Activated naive CD8-positive, alpha-beta T cell treated with anti-CD3 and anti-CD28 coated beads, Interleukin-2, amount 10 ng/mL, durations not matched to agents 7 days and 5 days (primary cell): Measurements from ENCODE around the gene KLF3. TPM values are rescaled to one million over a fixed set of nuclear protein-coding genes. Genes with fewer than 3 reads are reported as not detected.

ENCODE experiments used
- ATAC-seq: fragments of 150-1000 bp; cut with Tn5 transposase; one replicate; pipeline ENCODE4 v1.10.0; 2021; ENCODE audit warnings: low read depth, moderate library complexity
- POLR2A ChIA-PET: fragments of 350-600 bp; sonication (Branson Sonifier 250); formaldehyde crosslinking; loops from one replicate; lab custom pipeline; 2021; ENCODE audit warnings: antibody characterized with exemption; lab: Charles Lee
- DNase-seq: peaks from one replicate; pipeline ENCODE4 v3.0.0; 2021
- H3K27ac Mint-ChIP-seq: one replicate; pipeline ENCODE4 v1.8.0; 2022; ENCODE audit warnings: mild to moderate bottlenecking, mixed read lengths
- H3K27me3 Mint-ChIP-seq: one replicate; pipeline ENCODE4 v1.8.0; 2022; ENCODE audit warnings: mild to moderate bottlenecking, moderate library complexity, mixed read lengths
- H3K36me3 Mint-ChIP-seq: one replicate; pipeline ENCODE4 v1.8.0; 2021; ENCODE audit warnings: mild to moderate bottlenecking, mixed read lengths
- H3K4me1 Mint-ChIP-seq: one replicate; pipeline ENCODE4 v1.8.0; 2021; ENCODE audit warnings: mixed read lengths
- H3K4me3 Mint-ChIP-seq: one replicate; pipeline ENCODE4 v1.8.0; 2022; ENCODE audit warnings: mild to moderate bottlenecking, moderate library complexity, mixed read lengths
- H3K9me3 Mint-ChIP-seq: one replicate; pipeline ENCODE4 v1.8.0; 2021; ENCODE audit warnings: mixed read lengths
- total RNA-seq, 2 experiments: library from RNA; stranded (reverse); gene quantifications; one replicate each; pipeline ENCODE4 v1.2.3, GENCODE V29; 2021

KLF3 gene
- total RNA-seq, 2 experiments from 2014 or later, result 37.8 to 44.1 TPM

DNA sequence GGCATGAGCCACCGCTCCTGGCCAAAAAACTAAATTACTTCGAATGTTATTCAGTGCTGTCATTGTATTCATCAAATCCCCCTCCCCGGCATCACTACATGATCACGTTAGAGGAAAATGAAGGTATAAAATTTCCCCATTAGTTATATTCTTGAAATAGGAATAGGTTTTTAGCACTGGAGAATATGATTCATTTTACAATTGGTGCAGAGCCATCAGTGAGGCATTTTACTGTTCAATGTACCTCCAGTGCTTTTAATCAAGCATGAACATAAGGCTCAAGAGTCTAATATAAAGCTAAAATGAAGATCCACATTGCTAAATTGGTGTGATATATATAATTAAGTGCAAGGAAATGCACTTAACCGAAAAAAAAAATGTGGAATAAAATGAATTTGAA is 18.3 kb downstream of the KLF3 start:
- H3K9me3 Mint-ChIP-seq, result no peaks in the 10 kb centered on the region
- H3K27me3 Mint-ChIP-seq, result no peaks in the 10 kb centered on the region
- no peak overlapping the region for H3K4me3 Mint-ChIP-seq
- POLR2A ChIA-PET, result no interaction called here
- peaks cover 41% of the 10 kb centered on the region for H3K4me1 Mint-ChIP-seq
- peaks cover 12% of the 10 kb centered on the region for H3K36me3 Mint-ChIP-seq
- no peak for ATAC-seq
- no peak for DNase-seq
- H3K27ac Mint-ChIP-seq, result no peak overlapping the region

DNA sequence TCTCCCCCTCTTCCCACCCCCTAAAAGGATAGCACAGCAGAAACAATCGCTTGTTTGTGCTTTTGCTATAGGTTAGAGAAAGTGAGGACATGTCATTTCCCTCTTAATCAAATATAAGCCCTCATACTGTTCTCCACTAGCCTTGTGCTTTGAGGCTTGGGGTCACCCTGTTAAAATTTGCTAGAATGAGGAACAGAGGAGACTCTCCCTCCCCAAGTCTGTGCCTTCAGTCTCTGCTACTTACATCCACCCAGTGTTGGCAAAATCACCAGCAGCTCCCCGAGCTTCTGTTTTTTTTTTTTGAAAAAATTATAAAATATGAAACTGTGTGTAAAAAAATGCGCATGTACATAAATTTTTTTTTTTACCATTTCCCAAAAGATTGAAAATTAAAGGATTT is 19.3 kb downstream of the KLF3 start:
- no peaks in the 10 kb centered on the region for H3K27me3 Mint-ChIP-seq
- POLR2A ChIA-PET, result no interaction called here
- peaks cover 42% of the 10 kb centered on the region for H3K4me1 Mint-ChIP-seq
- ATAC-seq (no peak), DNase-seq (no peak)
- H3K27ac Mint-ChIP-seq, result no peak overlapping the region
- H3K36me3 Mint-ChIP-seq, result peaks cover 17% of the 10 kb centered on the region
- H3K9me3 Mint-ChIP-seq, result no peaks in the 10 kb centered on the region
- peak overlapping the region; percentile 12 for H3K4me3 Mint-ChIP-seq

DNA sequence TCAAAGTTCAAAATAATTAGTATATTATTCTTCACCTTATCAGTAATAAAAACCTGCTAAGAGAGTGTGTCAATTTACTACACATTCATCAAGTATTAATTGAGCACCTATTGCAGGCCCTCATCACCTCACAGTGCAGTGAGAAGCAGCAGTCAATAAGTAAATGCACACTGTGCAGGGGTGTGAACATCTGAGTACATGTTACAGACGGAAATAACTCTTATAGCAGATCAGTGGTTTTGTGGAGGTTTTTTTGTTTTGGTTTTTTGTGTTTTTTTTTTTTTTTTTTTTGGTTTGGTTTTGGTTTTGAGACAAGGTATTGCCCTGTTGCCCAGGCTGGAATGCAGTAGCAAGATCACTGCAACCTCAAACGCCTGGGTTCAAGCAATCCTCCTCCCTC is 20.3 kb downstream of the KLF3 start:
- H3K9me3 Mint-ChIP-seq, result no peaks in the 10 kb centered on the region
- peaks cover 25% of the 10 kb centered on the region for H3K36me3 Mint-ChIP-seq
- DNase-seq, result no peak
- peak overlapping the region; percentile 32 for H3K4me3 Mint-ChIP-seq
- H3K4me1 Mint-ChIP-seq, result peaks cover 40% of the 10 kb centered on the region
- H3K27me3 Mint-ChIP-seq, result no peaks in the 10 kb centered on the region
- POLR2A ChIA-PET, result interaction anchor here (0.8 kb wide), 1 partner anchor 365 kb away, joined by 3 read pairs; no protein-coding TSS in a partner anchor
- peak; percentile 86 for ATAC-seq
- peak overlapping the region; percentile 62 for H3K27ac Mint-ChIP-seq

DNA sequence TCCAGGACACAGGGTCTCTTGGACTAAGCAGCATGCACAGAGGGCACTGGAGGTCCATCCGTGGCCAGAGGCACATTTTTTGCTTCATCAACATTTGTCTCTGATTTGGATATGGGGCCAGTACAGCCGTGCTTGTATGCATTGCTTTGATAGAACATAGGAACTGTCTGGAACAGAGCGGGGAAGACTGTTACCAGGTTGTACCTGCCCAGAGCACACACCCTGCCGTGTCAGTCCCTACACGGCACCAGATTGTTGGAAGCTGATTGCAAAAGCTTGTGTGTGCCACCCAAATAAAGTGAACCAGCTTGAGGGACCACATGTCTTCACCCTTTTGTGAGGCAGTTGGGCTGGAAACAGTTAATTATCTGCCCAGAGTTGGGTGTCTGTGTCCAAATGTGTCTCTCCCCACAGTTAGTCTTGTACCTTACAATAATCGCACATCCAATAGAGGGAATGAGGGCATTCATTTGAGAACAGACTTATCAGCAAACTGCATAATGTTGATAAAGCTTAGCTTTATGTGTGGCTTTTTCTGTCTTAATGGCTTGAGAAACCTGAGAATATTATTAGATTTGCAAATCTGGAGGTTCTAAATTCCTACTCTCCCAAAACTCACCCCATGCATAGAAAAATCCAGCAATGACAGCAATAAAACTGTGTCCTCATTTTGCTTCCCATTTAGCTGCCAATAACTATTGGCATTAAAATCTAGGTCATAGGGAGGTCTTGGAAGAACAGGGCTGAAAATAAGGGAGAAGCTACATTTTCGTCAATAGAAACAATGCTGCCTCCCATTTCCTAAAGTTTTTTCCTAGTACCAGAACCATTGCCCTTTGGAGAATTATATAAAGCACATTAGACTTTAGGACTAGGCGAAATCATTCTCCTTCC is 21.2 kb downstream of the KLF3 start:
- H3K9me3 Mint-ChIP-seq, result no peaks in the 10 kb centered on the region
- H3K27ac Mint-ChIP-seq, result no peak overlapping the region
- POLR2A ChIA-PET, result interaction anchor here (0.6 kb wide), 1 partner anchor 1000 kb away, joined by 3 read pairs; no protein-coding TSS in a partner anchor
- H3K4me3 Mint-ChIP-seq, result no peak overlapping the region
- no peaks in the 10 kb centered on the region for H3K27me3 Mint-ChIP-seq
- H3K4me1 Mint-ChIP-seq, result peaks cover 40% of the 10 kb centered on the region
- no peak for ATAC-seq
- no peak for DNase-seq
- H3K36me3 Mint-ChIP-seq, result peaks cover 29% of the 10 kb centered on the region

DNA sequence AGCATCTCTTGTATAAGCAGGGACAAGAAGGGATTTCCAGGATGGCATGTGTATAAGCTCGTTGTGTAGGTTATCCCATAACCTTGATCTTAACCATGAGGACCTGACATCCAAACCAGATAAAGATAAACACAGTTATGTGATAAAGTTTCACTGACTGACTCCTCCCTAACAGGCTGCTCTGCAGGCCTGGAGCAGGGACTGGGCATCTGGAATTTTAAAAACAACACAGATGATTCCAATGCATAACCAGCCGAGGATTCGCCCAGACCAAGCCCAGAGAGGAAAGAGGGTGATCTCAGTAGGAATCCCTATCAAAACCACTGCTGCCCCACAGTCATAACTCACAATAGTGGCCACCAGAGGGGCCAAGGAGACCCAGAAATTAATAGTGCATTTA is 22.7 kb downstream of the KLF3 start:
- Mint-ChIP-seq H3K4me3 (no peak overlapping the region), H3K27me3 (no peaks in the 10 kb centered on the region), H3K4me1 (peaks cover 40% of the 10 kb centered on the region), H3K27ac (no peak overlapping the region), H3K9me3 (no peaks in the 10 kb centered on the region), H3K36me3 (peaks cover 29% of the 10 kb centered on the region)
- ATAC-seq (no peak), DNase-seq (no peak)
- POLR2A ChIA-PET, result no interaction called here

DNA sequence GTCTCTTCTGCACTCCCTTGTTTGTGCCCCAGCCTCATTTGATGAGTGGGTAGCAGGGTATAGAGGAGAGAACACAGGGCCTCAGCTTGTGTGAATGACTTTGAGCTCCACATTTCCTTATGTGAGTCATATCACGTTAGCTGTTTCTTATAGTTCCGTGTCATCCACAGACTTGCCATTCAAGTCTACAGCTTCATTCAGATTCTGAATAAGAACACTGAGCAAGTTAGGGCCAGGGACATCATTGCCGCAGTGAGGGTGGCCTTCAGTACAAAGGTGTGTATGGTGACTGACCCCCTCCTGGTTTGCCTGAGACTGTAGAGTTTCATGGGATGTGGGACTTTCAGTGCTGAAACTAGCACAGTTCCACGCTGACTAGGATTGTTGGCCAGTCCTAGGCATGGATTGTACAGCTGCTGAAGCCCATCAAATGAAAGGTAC is 23.6 kb downstream of the KLF3 start:
- Mint-ChIP-seq H3K36me3 (peaks cover 29% of the 10 kb centered on the region), H3K27me3 (no peaks in the 10 kb centered on the region), H3K4me3 (no peak overlapping the region), H3K4me1 (peaks cover 37% of the 10 kb centered on the region), H3K9me3 (no peaks in the 10 kb centered on the region), H3K27ac (no peak overlapping the region)
- POLR2A ChIA-PET, result interaction anchor here (0.5 to 0.7 kb wide), 2 partner anchors 9 to 15 kb away, joined by 3 to 4 read pairs; no protein-coding TSS in a partner anchor
- ATAC-seq (peak; percentile 59), DNase-seq (no peak)

DNA sequence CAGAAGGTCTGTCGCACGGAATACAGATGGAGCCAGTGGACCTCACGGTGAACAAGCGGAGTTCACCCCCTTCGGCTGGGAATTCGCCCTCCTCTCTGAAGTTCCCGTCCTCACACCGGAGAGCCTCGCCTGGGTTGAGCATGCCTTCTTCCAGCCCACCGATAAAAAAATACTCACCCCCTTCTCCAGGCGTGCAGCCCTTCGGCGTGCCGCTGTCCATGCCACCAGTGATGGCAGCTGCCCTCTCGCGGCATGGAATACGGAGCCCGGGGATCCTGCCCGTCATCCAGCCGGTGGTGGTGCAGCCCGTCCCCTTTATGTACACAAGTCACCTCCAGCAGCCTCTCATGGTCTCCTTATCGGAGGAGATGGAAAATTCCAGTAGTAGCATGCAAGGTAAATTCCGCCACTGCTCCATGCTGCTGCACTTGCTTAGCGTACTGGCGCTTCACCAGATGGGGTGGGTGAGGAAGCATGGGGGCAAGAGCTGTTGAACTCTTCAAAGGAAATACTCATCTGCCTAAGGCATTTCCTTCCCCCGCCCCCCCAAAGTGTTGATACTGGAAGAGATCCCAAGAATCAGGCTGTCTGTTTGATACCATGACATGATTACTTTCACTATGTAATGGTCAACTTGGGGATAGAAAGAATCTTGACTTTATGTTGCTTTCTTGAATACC is 24.8 kb downstream of the KLF3 start:
- peaks cover 31% of the 10 kb centered on the region for H3K4me1 Mint-ChIP-seq
- DNase-seq (no peak), ATAC-seq (no peak)
- POLR2A ChIA-PET, result no interaction called here
- peaks cover 33% of the 10 kb centered on the region for H3K36me3 Mint-ChIP-seq
- no peak overlapping the region for H3K4me3 Mint-ChIP-seq
- H3K27me3 Mint-ChIP-seq, result no peaks in the 10 kb centered on the region
- no peak overlapping the region for H3K27ac Mint-ChIP-seq
- H3K9me3 Mint-ChIP-seq, result no peaks in the 10 kb centered on the region

DNA sequence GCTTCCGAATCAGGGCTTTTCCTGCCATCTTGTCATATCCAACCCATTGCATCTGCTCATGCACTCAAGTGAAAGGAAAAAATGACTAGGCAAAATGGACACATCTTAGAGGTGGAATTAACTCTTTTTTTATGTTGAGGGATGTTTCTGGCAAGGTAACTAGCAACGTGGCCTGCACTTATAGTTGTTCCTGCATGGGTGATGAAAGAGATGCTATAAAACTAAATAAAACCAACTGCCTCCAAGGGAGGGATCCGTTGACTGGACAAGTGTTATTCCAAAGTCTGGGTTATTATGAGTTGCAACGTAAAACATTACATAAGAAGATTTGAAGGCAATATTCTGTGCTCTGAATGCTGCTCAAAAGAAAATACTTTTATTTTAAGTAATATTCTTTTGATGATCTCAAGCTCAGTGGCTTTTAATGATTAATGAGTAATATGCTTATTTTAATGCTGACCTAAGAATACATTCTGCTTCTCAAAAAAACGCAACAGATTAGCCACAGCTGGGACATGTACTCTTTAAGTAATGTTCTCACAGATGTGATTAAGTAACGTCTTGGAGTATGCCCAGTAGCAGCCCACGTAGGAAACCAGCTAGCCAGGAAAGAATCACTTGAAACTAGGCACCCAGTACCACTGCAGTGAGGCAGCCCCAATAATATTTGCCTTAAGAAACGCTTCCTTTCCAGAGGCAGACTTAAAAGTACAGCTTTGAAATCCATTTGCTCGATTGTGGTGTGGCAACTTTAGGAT is 27.4 kb downstream of the KLF3 start:
- POLR2A ChIA-PET, result no interaction called here
- Mint-ChIP-seq H3K36me3 (peaks cover 49% of the 10 kb centered on the region), H3K27ac (no peak overlapping the region), H3K4me3 (no peak overlapping the region), H3K27me3 (no peaks in the 10 kb centered on the region), H3K9me3 (no peaks in the 10 kb centered on the region), H3K4me1 (peaks cover 14% of the 10 kb centered on the region)
- ATAC-seq, result no peak
- no peak for DNase-seq

DNA sequence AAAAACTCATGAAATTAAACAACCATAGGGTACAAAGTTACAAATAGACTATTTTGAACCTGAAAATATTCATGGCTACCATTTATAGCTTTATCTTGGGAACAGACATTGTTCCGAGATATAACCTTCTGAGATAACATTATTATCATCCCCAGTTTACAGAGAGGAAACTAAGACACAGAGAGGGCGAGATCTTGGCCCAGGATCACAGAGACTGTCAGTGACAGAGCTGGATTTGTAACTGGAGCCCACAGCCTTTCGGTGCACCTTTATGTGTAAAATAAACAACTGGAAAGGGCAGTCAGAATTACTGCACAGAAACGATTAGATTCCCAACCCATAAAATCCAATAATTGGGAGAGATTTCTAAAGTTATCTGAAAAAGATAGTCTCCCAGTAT is 28.4 kb downstream of the KLF3 start:
- no peaks in the 10 kb centered on the region for H3K27me3 Mint-ChIP-seq
- no peak for ATAC-seq

DNA sequence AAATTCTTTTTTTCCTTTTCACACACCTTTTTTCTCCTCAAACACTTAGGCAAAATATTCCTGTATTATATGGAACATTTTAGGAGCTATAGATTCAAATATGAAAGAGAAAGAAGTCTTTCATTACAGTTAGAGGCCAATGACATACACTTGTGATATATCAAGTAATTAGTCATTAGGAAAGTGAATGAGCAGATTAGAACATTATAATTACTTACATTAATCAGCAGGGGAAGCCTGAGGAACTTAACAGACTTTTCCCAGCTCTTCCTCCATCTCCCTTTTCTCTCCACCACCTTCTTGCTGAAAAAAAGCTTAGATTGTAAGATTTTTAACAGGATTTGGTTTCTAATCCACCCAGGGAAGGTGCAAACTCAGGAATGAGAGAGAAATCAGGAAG is 29.6 kb downstream of the KLF3 start:
- Mint-ChIP-seq H3K27ac (no peak overlapping the region), H3K27me3 (no peaks in the 10 kb centered on the region), H3K4me3 (no peak overlapping the region), H3K36me3 (peaks cover 45% of the 10 kb centered on the region), H3K4me1 (no peaks in the 10 kb centered on the region), H3K9me3 (no peaks in the 10 kb centered on the region)
- DNase-seq, result no peak
- ATAC-seq, result no peak
- POLR2A ChIA-PET, result no interaction called here

More for the DNA sequence above, 28.4 kb downstream of the KLF3 start:
- Mint-ChIP-seq H3K9me3 (no peaks in the 10 kb centered on the region), H3K36me3 (peaks cover 52% of the 10 kb centered on the region), H3K4me3 (no peak overlapping the region), H3K4me1 (peaks cover 10% of the 10 kb centered on the region), H3K27ac (no peak overlapping the region)
- DNase-seq, result no peak
- POLR2A ChIA-PET, result no interaction called here

DNA sequence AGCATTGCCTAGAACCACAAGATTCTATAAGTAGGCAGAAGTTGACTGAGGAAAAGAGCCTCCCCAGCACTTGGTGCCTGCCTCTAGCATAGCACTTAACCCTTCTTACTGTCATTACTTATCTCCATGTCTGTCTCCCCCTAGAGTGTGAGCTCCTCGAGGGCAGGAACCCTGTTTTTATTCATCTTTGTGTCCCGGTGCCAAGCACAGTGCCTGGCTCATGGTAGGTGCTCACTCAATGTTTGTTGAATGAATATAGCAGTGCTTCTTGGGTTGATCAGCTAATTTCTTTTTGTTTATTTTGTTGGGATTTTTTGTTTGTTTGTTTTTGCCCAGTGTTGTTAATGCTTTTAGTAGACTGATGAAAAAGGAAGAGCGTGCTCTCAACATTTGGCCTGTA is 30.3 kb downstream of the KLF3 start:
- DNase-seq, result no peak
- no peak for ATAC-seq
- H3K36me3 Mint-ChIP-seq, result peaks cover 41% of the 10 kb centered on the region
- H3K27me3 Mint-ChIP-seq, result no peaks in the 10 kb centered on the region
- no peaks in the 10 kb centered on the region for H3K4me1 Mint-ChIP-seq
- POLR2A ChIA-PET, result no interaction called here
- H3K4me3 Mint-ChIP-seq, result no peak overlapping the region
- H3K9me3 Mint-ChIP-seq, result no peaks in the 10 kb centered on the region
- no peak overlapping the region for H3K27ac Mint-ChIP-seq

DNA sequence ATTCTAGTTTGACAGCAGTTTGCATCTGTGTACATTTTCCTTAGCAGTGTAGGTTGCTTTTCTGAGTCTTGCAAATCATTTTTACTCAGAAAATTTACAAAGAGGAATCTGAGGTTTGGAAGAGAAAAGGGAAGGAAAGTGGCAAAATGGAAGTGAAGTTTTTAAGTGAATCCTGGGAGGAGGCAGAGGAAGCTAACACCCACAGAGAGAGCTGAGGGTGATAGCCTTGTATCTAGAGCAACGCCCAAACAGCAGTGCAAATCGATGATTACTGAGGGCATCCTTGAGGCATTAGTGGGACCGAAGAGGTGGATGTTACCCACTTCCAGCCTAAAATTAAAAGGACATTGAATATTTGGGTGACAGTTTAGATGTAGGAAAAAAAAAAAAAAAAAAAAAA is 31.8 kb downstream of the KLF3 start:
- H3K9me3 Mint-ChIP-seq, result no peaks in the 10 kb centered on the region
- no peak for DNase-seq
- no peak overlapping the region for H3K4me3 Mint-ChIP-seq
- peaks cover 28% of the 10 kb centered on the region for H3K36me3 Mint-ChIP-seq
- POLR2A ChIA-PET, result no interaction called here
- no peaks in the 10 kb centered on the region for H3K4me1 Mint-ChIP-seq
- no peaks in the 10 kb centered on the region for H3K27me3 Mint-ChIP-seq
- no peak for ATAC-seq
- H3K27ac Mint-ChIP-seq, result no peak overlapping the region

DNA sequence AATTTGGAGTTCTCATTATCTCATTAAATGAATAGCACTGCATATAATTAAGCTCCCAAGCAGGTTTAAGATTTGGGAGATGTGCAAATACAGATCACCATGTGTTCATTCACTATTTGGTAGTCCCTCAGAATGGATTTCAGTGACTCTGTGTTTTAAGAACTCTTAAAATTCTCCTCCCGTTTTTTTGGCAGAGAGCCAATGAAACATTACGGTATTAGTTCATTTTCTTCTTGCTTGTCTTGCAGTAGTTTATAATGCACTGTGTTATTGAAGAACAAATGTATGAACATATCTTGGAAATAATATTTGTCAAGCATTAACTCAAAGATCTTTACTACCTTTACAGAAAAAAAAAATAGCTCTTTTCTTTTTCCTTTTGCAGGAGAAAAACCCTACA is 32.7 kb downstream of the KLF3 start:
- POLR2A ChIA-PET, result no interaction called here
- H3K27me3 Mint-ChIP-seq, result no peaks in the 10 kb centered on the region
- H3K9me3 Mint-ChIP-seq, result no peaks in the 10 kb centered on the region
- H3K4me1 Mint-ChIP-seq, result no peaks in the 10 kb centered on the region
- ATAC-seq (no peak), DNase-seq (no peak)
- no peak overlapping the region for H3K4me3 Mint-ChIP-seq
- no peak overlapping the region for H3K27ac Mint-ChIP-seq
- peaks cover 28% of the 10 kb centered on the region for H3K36me3 Mint-ChIP-seq
